Posterior cingulate gyrus (tissue), 11 donors: ENCODE measurements around the gene BBC3.

Source experiments
- DNase-seq, 10 donors: peaks; one replicate each; pipeline versions ENCODE4 v3.0.0 to v3.0.0-alpha.2; 2020 to 2021; ENCODE audit warnings: mixed read lengths in 3 of 10
- intact Hi-C: fragments of 100-400 bp; cut with DNase I; formaldehyde crosslinking; loops from one replicate; pipeline ENCODE4 v1.15.1; 2023

The BBC3 gene

GRCh38 chr19:47236072-47236675 is 5.2 kb upstream of the BBC3 start:
- intact Hi-C loops, result no loop called here
- no peak for DNase-seq

GRCh38 chr19:47232422-47233211 is 1.6 kb upstream of the BBC3 start:
- intact Hi-C loops, result no loop called here
- no peak for DNase-seq

GRCh38 chr19:47231215-47232054 is 436 bp upstream of the BBC3 start:
- peak; percentile 70 to 98 (median 86) for DNase-seq
- intact Hi-C loops, result no loop called here

GRCh38 chr19:47230054-47230920 is 712 bp downstream of the BBC3 start:
- peak in 7 of 10 donors; percentile 37 to 93 (median 62) for DNase-seq
- intact Hi-C loops, result no loop called here

GRCh38 chr19:47229676-47230053 is 1.3 kb downstream of the BBC3 start:
- intact Hi-C loops, result no loop called here
- peak in 1 of 10 donors; percentile 22 for DNase-seq

GRCh38 chr19:47228937-47229675 is 1.9 kb downstream of the BBC3 start:
- intact Hi-C loops, result no loop called here
- peak in 5 of 10 donors; percentile 21 to 86 (median 31) for DNase-seq

GRCh38 chr19:47228168-47228936 is 2.6 kb downstream of the BBC3 start:
- DNase-seq, result peak in 1 of 10 donors; percentile 82
- intact Hi-C loops, result no loop called here

GRCh38 chr19:47227352-47228167 is 3.4 kb downstream of the BBC3 start:
- intact Hi-C loops, result no loop called here
- DNase-seq, result peak in 7 of 10 donors; percentile 34 to 92 (median 44)

GRCh38 chr19:47226426-47227351 is 4.3 kb downstream of the BBC3 start:
- peak in 8 of 10 donors; percentile 33 to 89 (median 54) for DNase-seq
- intact Hi-C loops, result no loop called here

GRCh38 chr19:47225746-47226425 is 5.1 kb downstream of the BBC3 start:
- DNase-seq, result peak; percentile 76 to 98 (median 86)
- intact Hi-C loops, result no loop called here

GRCh38 chr19:47221890-47222289 is 9.1 kb downstream of the BBC3 start:
- no peak for DNase-seq
- intact Hi-C loops, result no loop called here

- no peak for DNase-seq
- intact Hi-C loops, result no loop called here
Measured at GRCh38 chr19:47221080-47221841, 9.7 kb downstream of the BBC3 start.

- DNase-seq, result no peak
- intact Hi-C loops, result no loop called here
Measured at GRCh38 chr19:47215581-47215980, 15.4 kb downstream of the BBC3 start.

GRCh38 chr19:47210689-47211316 is 20.2 kb downstream of the BBC3 start:
- DNase-seq, result peak in 5 of 10 donors; percentile 62 to 87 (median 67)
- intact Hi-C loops, result loop anchor here (1.0 kb wide), 1 partner anchor 33 kb away; no protein-coding TSS in a partner anchor

- DNase-seq, result no peak
- intact Hi-C loops, result loop anchor here (1.0 kb wide), 1 partner anchor 34 kb away; no protein-coding TSS in a partner anchor
Measured at GRCh38 chr19:47210180-47210490, 20.9 kb downstream of the BBC3 start.
